WI38 (cell line): ENCODE measurements around the gene SIGLEC10.
A peak's percentile ranks its signal among the peaks of the same experiment; 100 is the strongest.
"Not testable (repeated sequence)": the region's sequence is repeated elsewhere in the genome, so short reads cannot be mapped to it uniquely, and the experiment has no call there.

Experiments used
- H3K4me3 ChIP-seq: 2 replicates; pipeline ENCODE4 v1.5.1; 2011; ENCODE audit warnings: low read depth, mild to moderate bottlenecking, control low read depth, low read length
- TF ChIP-seq, protein P1 (sequence below): IDR thresholded peaks from 2 replicates; pipeline ENCODE4 v1.5.1; 2012; ENCODE audit warnings: low read depth, mild to moderate bottlenecking, control low read depth, low read length

Gene SIGLEC10

DNA sequence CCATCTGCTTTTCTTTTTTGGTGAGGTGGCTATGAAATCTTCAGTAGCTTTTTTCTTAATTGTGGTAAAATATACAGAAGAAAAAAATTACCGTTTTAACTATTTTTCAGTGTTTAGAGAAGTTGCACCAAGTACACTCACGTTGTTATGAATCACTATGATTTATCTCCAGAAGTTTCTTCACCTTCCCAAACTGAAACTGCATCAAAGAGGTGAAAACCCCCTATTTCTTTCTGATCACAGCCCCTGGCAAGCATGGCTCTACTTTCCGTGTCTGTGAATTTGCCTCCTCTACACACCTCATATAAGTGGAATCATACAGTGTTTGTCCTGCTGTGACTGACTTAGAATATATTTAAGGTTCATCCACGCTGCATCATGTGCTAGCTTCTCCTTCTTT, 15.6 kb upstream of the SIGLEC10 start:
- TF ChIP-seq, protein P1, sequence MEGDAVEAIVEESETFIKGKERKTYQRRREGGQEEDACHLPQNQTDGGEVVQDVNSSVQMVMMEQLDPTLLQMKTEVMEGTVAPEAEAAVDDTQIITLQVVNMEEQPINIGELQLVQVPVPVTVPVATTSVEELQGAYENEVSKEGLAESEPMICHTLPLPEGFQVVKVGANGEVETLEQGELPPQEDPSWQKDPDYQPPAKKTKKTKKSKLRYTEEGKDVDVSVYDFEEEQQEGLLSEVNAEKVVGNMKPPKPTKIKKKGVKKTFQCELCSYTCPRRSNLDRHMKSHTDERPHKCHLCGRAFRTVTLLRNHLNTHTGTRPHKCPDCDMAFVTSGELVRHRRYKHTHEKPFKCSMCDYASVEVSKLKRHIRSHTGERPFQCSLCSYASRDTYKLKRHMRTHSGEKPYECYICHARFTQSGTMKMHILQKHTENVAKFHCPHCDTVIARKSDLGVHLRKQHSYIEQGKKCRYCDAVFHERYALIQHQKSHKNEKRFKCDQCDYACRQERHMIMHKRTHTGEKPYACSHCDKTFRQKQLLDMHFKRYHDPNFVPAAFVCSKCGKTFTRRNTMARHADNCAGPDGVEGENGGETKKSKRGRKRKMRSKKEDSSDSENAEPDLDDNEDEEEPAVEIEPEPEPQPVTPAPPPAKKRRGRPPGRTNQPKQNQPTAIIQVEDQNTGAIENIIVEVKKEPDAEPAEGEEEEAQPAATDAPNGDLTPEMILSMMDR, result no peak
- H3K4me3 ChIP-seq, result no peak overlapping the region

DNA sequence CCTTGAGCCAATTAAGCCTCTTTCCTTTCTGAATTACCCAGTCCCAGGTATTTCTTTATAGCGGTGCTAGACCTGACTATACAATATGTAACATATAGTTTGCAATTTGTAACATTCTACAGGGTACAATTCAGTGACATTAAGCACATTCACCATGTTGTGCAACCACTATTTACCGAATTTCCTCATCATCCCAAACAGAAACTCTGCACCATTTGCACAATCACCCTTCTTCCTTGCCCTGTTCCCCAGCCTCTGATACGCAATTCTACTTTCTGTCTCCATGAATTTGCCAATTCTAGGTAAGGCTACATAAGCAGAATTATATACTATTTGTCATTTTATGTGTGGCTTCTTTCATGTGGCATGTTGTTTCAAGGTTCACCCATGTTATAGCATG, 13.7 kb upstream of the SIGLEC10 start:
- TF ChIP-seq, protein P1, result no peak
- H3K4me3 ChIP-seq, result no peak overlapping the region

DNA sequence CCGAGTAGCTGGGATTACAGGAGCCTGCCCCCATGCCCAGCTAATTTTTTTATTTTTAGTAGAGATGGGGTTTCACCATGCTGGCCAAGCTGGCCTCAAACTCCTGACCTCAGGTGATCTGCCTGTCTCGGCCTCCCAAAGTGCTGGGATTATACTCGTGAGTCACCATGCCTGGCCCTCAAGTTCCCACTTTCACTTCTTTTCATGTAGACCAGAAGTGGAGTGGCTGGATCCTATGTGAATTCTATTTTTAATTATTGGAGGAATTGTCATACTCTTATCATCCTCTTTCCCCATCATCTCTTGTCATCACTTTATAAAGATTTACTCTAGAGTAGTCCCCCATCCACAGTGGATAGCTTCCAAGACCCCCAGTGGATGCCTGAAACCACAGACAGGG, 12.8 kb upstream of the SIGLEC10 start:
- no peak overlapping the region for H3K4me3 ChIP-seq
- TF ChIP-seq, protein P1, result no peak

DNA sequence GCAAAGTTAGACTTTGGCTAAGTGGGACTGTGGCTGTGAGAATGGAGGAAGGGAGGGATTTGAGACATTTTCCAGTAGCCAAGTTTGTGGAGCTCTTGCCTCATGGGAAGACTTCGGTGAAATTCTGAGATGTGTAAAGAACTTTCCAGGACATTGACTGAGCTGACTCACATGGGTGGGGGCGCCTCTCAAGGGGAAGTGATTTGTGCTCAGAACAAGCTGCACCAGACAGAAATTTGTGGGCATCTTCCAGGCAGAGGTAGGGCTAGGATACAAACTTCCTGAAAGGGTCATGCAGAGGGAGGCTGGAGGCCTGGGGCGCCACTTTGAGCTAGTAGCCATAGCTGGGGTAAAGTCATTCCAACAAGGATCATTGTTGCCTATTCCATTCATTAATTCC, 9.8 kb upstream of the SIGLEC10 start:
- H3K4me3 ChIP-seq, result no peak overlapping the region
- TF ChIP-seq, protein P1, result no peak

DNA sequence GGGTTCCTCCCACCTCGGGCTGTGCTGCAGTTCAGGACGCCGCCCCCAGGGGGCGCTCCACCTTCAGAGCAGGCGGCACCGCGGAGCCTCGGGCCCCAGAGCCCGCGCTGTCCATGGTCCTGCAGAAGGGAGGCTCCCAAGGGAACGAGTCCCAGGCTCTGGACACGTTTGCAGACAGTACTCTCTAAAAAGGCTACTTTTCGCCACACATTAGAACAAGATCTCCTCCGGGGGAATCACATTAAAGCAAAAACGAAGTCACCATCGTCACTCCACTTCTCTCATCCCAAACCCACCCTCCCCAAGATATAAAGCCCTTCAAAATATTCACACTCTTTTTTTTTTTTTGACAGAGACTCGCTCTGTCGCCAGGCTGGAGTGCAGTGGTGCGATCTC, 4.6 kb upstream of the SIGLEC10 start:
- no peak overlapping the region for H3K4me3 ChIP-seq
- TF ChIP-seq, protein P1, result peak; percentile 95

DNA sequence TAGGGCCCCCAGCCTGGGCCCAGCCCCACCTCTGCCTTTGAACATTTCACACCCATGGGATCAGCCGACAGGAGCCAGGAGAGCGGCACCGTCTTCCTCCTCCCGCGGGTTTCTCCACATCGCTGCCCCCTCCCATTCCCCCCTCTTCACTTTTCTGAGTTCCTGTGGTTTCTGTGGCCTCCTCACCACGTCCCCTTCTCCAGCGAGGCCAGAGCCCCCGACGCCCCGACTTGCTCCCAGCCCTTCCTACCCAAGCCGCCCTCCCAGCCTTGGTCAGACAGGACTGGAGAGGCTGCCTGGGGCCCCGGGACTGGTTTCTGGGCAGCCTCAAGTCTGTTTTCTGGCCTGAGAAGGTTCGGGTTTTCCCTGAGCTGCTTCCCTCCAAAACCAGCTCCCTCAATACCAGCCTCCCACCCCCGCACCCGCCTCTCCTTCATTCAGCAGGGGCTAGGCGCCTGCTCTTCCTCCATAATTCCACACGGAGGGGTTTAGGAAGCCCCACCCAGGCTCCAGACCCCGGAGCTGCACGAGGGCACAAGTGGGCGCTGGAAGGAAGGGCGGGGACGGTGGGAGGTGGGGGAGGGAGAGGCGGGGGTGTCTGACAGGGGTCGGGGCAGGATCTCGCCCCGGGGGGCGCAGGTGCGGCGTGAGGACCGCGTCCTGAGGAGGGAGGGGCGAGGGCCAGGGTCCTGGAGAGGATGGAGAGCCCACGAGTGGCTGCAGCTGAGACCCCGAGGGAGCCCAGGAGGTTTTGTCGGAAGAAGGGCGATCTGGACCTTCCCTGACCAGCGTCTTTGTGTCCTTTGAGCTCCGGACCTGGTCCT, 4.0 kb upstream of the SIGLEC10 start:
- no peak overlapping the region for H3K4me3 ChIP-seq
- TF ChIP-seq, protein P1, result no peak

DNA sequence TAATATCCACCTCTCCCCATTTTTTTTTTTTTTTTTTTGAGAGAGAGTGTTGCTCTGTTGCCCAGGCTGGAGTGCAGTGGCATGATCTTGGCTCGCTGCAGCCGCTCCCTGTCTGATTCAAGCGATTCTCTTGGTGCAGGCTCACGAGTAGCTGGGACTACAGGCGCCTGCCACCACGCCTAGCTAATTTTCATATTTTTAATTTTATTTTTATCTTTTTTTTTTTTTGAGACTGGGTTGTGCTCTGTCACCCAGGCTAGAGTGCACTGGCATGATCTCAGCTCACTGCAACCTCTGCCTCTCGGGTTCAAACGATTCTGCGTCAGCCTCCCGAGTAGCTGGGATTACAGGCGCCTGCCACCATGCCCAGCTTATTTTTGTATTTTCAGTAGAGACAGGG, 3.1 kb upstream of the SIGLEC10 start:
- not testable (repeated sequence) for H3K4me3 ChIP-seq

DNA sequence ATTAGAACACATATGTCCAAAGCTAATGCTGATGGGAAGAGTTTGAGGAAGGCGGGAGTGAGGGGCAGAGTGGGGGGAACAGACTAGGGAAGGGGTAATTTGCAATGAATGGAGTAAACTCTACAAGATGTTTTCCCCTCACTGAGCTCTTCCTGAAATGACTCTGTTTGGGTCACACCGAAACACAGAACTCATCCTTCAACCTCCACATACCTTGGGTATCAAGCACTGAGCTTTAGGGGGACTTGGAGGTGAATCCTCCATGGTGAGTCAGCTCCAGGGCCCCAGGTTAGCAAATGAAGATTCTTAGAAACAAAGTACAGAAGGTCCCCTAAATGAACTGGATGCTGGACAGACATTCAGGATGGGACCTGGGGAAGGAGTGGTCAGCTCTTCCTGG, 1.3 kb upstream of the SIGLEC10 start:
- TF ChIP-seq, protein P1, result no peak
- H3K4me3 ChIP-seq, result no peak overlapping the region
